Endothelial cell of umbilical vein (primary cell): Measurements from ENCODE around the gene HENMT1. TPM values are rescaled to one million over a fixed set of nuclear protein-coding genes. Genes with fewer than 3 reads are reported as not detected.

ENCODE experiments used
- BruUV-seq: library from RNA; stranded (reverse); fragments of 400-500 nt; replicated peaks from 2 replicates; lab custom pipeline; 2021; lab: Mats Ljungman, UMichigan
- CTCF ChIA-PET: fragments of 300-600, 350-600 bp; sonication (Branson Sonifier 250); formaldehyde crosslinking; loops from one replicate; lab custom pipeline; 2021; ENCODE audit warnings: antibody characterized with exemption, inconsistent platforms; lab: Charles Lee
- POLR2A ChIA-PET: fragments of 300-600, 350-600 bp; sonication (Branson Sonifier 250); formaldehyde crosslinking; loops from one replicate; lab custom pipeline; 2021; ENCODE audit warnings: antibody characterized with exemption, inconsistent platforms; lab: Charles Lee
- DNase-seq: peaks from one replicate; pipeline ENCODE4 v3.0.0-alpha.2; 2011; ENCODE audit warnings: low read depth, low spot score
- FAIRE-seq: peaks from 2 replicates; lab custom pipeline; 2011; peaks lifted over from hg19 to GRCh38; lab: Jason Lieb, UNC
- H2AFZ ChIP-seq: 2 replicates; pipeline ENCODE4 v1.6.0; 2012; ENCODE audit warnings: low read depth, low read length, control low read depth, inconsistent platforms
- H3K27ac ChIP-seq: 2 replicates; pipeline ENCODE4 v1.5.1; 2011; ENCODE audit warnings: low read depth, mild to moderate bottlenecking, control low read depth, low read length, moderate library complexity; ENCODE audit not compliant: insufficient read depth
- H3K27me3 ChIP-seq, 2 experiments: 2 replicates each; pipeline versions ENCODE4 v1.6.0 to v1.6.1; 2011; ENCODE audit warnings: low read length in 2 of 2, mixed read lengths in 1 of 2; ENCODE audit not compliant: control insufficient read depth in 2 of 2, insufficient read depth in 2 of 2
- H3K36me3 ChIP-seq, 2 experiments: 2 replicates in 1 of 2; 3 replicates in 1 of 2; pipeline ENCODE4 v1.5.1; 2011; ENCODE audit warnings: low read length in 2 of 2, mild to moderate bottlenecking in 1 of 2, moderate library complexity in 1 of 2; ENCODE audit not compliant: control insufficient read depth in 2 of 2, insufficient read depth in 2 of 2; ENCODE audit errors: extremely low read depth in 1 of 2
- H3K4me1 ChIP-seq: 3 replicates; pipeline ENCODE4 v1.5.1; 2011; ENCODE audit warnings: mild to moderate bottlenecking, low read length; ENCODE audit not compliant: control insufficient read depth, insufficient read depth; ENCODE audit errors: extremely low read depth
- H3K4me2 ChIP-seq: 2 replicates; pipeline ENCODE4 v1.6.1; 2011; ENCODE audit warnings: low read length, control low read depth, mixed read lengths; ENCODE audit not compliant: insufficient read depth
- H3K4me3 ChIP-seq, 3 experiments: fragments of 200-600 bp in 1 of 3; sonication (generic), shearing (Covaris generic) in 1 of 3; replicated peaks in 1 of 3; 2 replicates each; pipeline ENCODE4 v1.5.1; 2011 to 2016; ENCODE audit warnings: control low read depth in 3 of 3, low read length in 3 of 3, mild to moderate bottlenecking in 2 of 3, inconsistent platforms in 1 of 3, low read depth in 1 of 3, moderate library complexity in 1 of 3; ENCODE audit not compliant: insufficient read depth in 1 of 3
- H3K79me2 ChIP-seq: 2 replicates; pipeline ENCODE4 v1.6.0; 2012; ENCODE audit warnings: low read length, inconsistent platforms; ENCODE audit not compliant: control insufficient read depth, insufficient read depth
- H3K9ac ChIP-seq: replicated peaks from 2 replicates; pipeline ENCODE3; 2011; ENCODE audit warnings: low read length, control low read depth; ENCODE audit not compliant: insufficient read depth; ENCODE audit errors: extremely low read depth
- H3K9me1 ChIP-seq: replicated peaks from 3 replicates; pipeline ENCODE4 v1.6.0; 2011; ENCODE audit warnings: mild to moderate bottlenecking, low read length; ENCODE audit not compliant: control insufficient read depth, insufficient read depth; ENCODE audit errors: extremely low read depth
- H3K9me3 ChIP-seq: replicated peaks from 2 replicates; pipeline ENCODE4 v1.5.1; 2012; ENCODE audit warnings: low read length, inconsistent platforms; ENCODE audit not compliant: control insufficient read depth, insufficient read depth
- H4K20me1 ChIP-seq: replicated peaks from 2 replicates; pipeline ENCODE3; 2011; ENCODE audit warnings: mild to moderate bottlenecking, low read length; ENCODE audit not compliant: control insufficient read depth, insufficient read depth; ENCODE audit errors: extremely low read depth
- CTCF ChIP-seq, 2 donors: IDR thresholded peaks; 1 replicate in 1 of 2; 2 replicates in 1 of 2; pipeline ENCODE4 v1.5.1; 2011; ENCODE audit warnings: low read length in 2 of 2, mild to moderate bottlenecking in 2 of 2, moderate library complexity in 2 of 2, control low read depth in 1 of 2, inconsistent platforms in 1 of 2, low read depth in 1 of 2; ENCODE audit not compliant: insufficient read depth in 1 of 2; ENCODE audit errors: extremely low read depth in 1 of 2
- EZH2 ChIP-seq: IDR thresholded peaks from 2 replicates; pipeline ENCODE4 v1.6.1; 2012; ENCODE audit warnings: borderline replicate concordance, low read depth, mild to moderate bottlenecking, moderate library complexity, low read length, inconsistent platforms; ENCODE audit not compliant: severe bottlenecking
- FOS ChIP-seq: IDR thresholded peaks from 2 replicates; pipeline ENCODE4 v1.6.1; 2011; ENCODE audit warnings: mild to moderate bottlenecking, low read length, moderate library complexity, borderline replicate concordance; ENCODE audit not compliant: insufficient read depth
- GATA2 ChIP-seq: IDR thresholded peaks from 2 replicates; pipeline ENCODE4 v1.7.0; 2011; ENCODE audit warnings: low read depth, mild to moderate bottlenecking, moderate library complexity, mixed read lengths, low read length; ENCODE audit not compliant: insufficient read length, insufficient read depth
- JUN ChIP-seq: IDR thresholded peaks from 2 replicates; pipeline ENCODE4 v1.6.1; 2011; ENCODE audit warnings: borderline replicate concordance, low read depth; ENCODE audit not compliant: insufficient read length, insufficient read depth
- MAX ChIP-seq: IDR thresholded peaks from 2 replicates; pipeline ENCODE4 v1.6.1; 2011; ENCODE audit not compliant: insufficient read depth, insufficient read length
- POLR2A ChIP-seq: IDR thresholded peaks from 2 replicates; pipeline ENCODE4 v1.6.1; 2012; ENCODE audit warnings: low read depth, mild to moderate bottlenecking, control low read depth, low read length
- POLR2AphosphoS5 ChIP-seq: IDR thresholded peaks from 2 replicates; pipeline ENCODE4 v1.6.1; 2012; ENCODE audit warnings: low read depth, mild to moderate bottlenecking, control low read depth, low read length, moderate library complexity; ENCODE audit not compliant: insufficient read depth
- dilution Hi-C: fragments of 300-500 bp; cut with MboI; formaldehyde crosslinking; loops from one replicate; pipeline ENCODE4 v1.15.0; 2019; ENCODE audit warnings: low sequenced_read_pairs; ENCODE audit not compliant: extremely low pct_ligation_motif_present
- intact Hi-C: fragments of 100-400 bp; cut with micrococcal nuclease; formaldehyde crosslinking; loops from one replicate; pipeline ENCODE4 v1.10.0; 2022
- polyA plus RNA-seq, 4 experiments: library from polyadenylated mRNA; depleted of rRNA in 3 of 4; stranded (reverse) in 3 of 4; unstranded in 1 of 4; fragments of >200 nt; gene quantifications; 2 replicates each; pipeline versions ENCODE4 v1.2.1 to v1.2.3, GENCODE V29; 2011 to 2012; ENCODE audit warnings: missing spikeins in 1 of 4
- total RNA-seq: library from RNA; stranded (reverse); gene quantifications from 2 replicates; pipeline ENCODE4 v1.2.3, GENCODE V29; 2021

HENMT1 gene
- total and polyA plus RNA-seq, 2 donors (not counting 3 experiments of a cell fraction or from before 2014, with no cell fraction given): 4.4 to 4.5 TPM

- Histone ChIP-seq H3K79me2 (no peaks in the 10 kb centered on the region), H2AFZ (no peak overlapping the region), H3K9me3 (no peaks in the 10 kb centered on the region), H3K4me3 (no peak overlapping the region), H3K4me1 (peaks cover 4% of the 10 kb centered on the region), H3K27me3 (no peaks in the 10 kb centered on the region), H3K9ac (no peak overlapping the region), H3K27ac (no peak overlapping the region), H4K20me1 (no peaks in the 10 kb centered on the region), H3K4me2 (no peak overlapping the region), H3K9me1 (no peaks in the 10 kb centered on the region), H3K36me3 (no peaks in the 10 kb centered on the region)
- ChIA-PET POLR2A (no interaction called here), CTCF (interaction anchor here (1.5 to 3.1 kb wide), 2 partner anchors 13 to 52 kb away, joined by 6 to 13 read pairs; partner anchors contain the start of gene EEIG2)
- TF ChIP-seq EZH2: no peak
- TF ChIP-seq MAX: no peak
- TF ChIP-seq GATA2: no peak
- TF ChIP-seq POLR2AphosphoS5: no peak
- no peak for TF ChIP-seq POLR2A
- TF ChIP-seq CTCF (IDR thresholded peaks at IDR 0.05; ENCODE audit: extremely low read depth in 1 of 2, insufficient read depth in 1 of 2, low read depth in 1 of 2, low read length in 2 of 2): no peak
- TF ChIP-seq JUN: no peak
- TF ChIP-seq FOS: no peak
- dilution Hi-C loops (no loop called here), intact Hi-C loops (no loop called here)
- BruUV-seq: no TSS peak
- no peak for DNase-seq
- no peak for FAIRE-seq
Observed at GRCh38 chr1:108612496-108612895, 48.4 kb downstream of the HENMT1 start.
